PC-9 (cell line): ENCODE results near the gene HIC1.

ENCODE experiments used
- CTCF ChIP-seq: fragments of 200-600 bp; sonication (generic); conservative IDR thresholded peaks from 2 replicates; pipeline ENCODE4 v1.6.1; 2017; ENCODE audit warnings: mixed run types, antibody characterized with exemption, mild to moderate bottlenecking, moderate library complexity
- EZH2 ChIP-seq: fragments of 200-600 bp; sonication (generic); IDR thresholded peaks from 2 replicates; pipeline ENCODE4 v1.8.0; 2017; ENCODE audit warnings: antibody characterized with exemption, low read depth

DNA sequence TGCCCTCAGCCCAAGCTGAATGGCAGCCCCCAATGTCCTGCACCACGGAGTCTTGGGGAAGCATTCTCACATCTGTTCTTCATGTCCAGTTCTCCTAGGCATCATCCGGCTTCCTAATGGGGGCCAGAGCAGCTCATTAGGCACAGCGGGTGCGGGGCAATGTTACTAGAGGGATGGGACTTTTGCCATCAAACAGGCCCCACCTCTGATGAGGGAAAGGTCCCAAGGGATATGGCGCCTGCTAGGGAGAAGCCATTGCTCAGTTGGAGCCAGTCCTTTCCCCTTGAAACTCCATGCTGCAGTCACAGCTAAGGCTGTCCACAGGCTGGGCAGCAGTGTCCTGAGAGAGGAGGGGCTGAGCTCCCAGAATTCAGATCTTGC, 26.7 kb upstream of the HIC1 start:
- TF ChIP-seq CTCF (no peak), EZH2 (no peak)
